ENCODE data around the gene NLE1.

NLE1 gene

GRCh38 chr17:35142467-35142796 is 329 bp upstream of the NLE1 start:
- DNase-seq (ENCODE audit: low spot score) = no peak
- Histone ChIP-seq H3K4me3 (ENCODE audit: severe bottlenecking) (peak overlapping the region; percentile 76), H3K9me3 (ENCODE audit: severe bottlenecking) (no peaks in the 10 kb centered on the region), H3K36me3 (ENCODE audit: low read depth) (peaks cover 34% of the 10 kb centered on the region), H3K27me3 (ENCODE audit: insufficient read depth, poor library complexity, severe bottlenecking) (no peaks in the 10 kb centered on the region), H3K4me1 (ENCODE audit: insufficient read depth, poor library complexity, severe bottlenecking) (peaks cover 4% of the 10 kb centered on the region), H3K27ac (ENCODE audit: poor library complexity, severe bottlenecking) (no peak overlapping the region)
- no peak for ATAC-seq (ENCODE audit: low read depth)
- TF ChIP-seq CTCF (IDR thresholded peaks at IDR 0.05; ENCODE audit: poor library complexity, severe bottlenecking) = peak; percentile 79

GRCh38 chr17:35138218-35138617 is 3.9 kb downstream of the NLE1 start:
- Histone ChIP-seq H3K4me1 (ENCODE audit: insufficient read depth, poor library complexity, severe bottlenecking) (peaks cover 4% of the 10 kb centered on the region), H3K36me3 (ENCODE audit: low read depth) (peaks cover 76% of the 10 kb centered on the region), H3K9me3 (ENCODE audit: severe bottlenecking) (no peaks in the 10 kb centered on the region), H3K4me3 (ENCODE audit: severe bottlenecking) (no peak overlapping the region), H3K27ac (ENCODE audit: poor library complexity, severe bottlenecking) (no peak overlapping the region), H3K27me3 (ENCODE audit: insufficient read depth, poor library complexity, severe bottlenecking) (no peaks in the 10 kb centered on the region)
- no peak for TF ChIP-seq CTCF (IDR thresholded peaks at IDR 0.05; ENCODE audit: poor library complexity, severe bottlenecking)
- DNase-seq (ENCODE audit: low spot score) (no peak), ATAC-seq (ENCODE audit: low read depth) (no peak)

- Histone ChIP-seq H3K27me3 (ENCODE audit: insufficient read depth, poor library complexity, severe bottlenecking) (no peaks in the 10 kb centered on the region), H3K4me3 (ENCODE audit: severe bottlenecking) (no peak overlapping the region), H3K27ac (ENCODE audit: poor library complexity, severe bottlenecking) (no peak overlapping the region), H3K9me3 (ENCODE audit: severe bottlenecking) (no peaks in the 10 kb centered on the region), H3K36me3 (ENCODE audit: low read depth) (peaks cover 84% of the 10 kb centered on the region), H3K4me1 (ENCODE audit: insufficient read depth, poor library complexity, severe bottlenecking) (no peaks in the 10 kb centered on the region)
- TF ChIP-seq CTCF (IDR thresholded peaks at IDR 0.05; ENCODE audit: poor library complexity, severe bottlenecking) = no peak
- DNase-seq (ENCODE audit: low spot score) (no peak), ATAC-seq (ENCODE audit: low read depth) (no peak)
Measured at GRCh38 chr17:35135322-35135721, 6.8 kb downstream of the NLE1 start.

- no peak for TF ChIP-seq CTCF (IDR thresholded peaks at IDR 0.05; ENCODE audit: poor library complexity, severe bottlenecking)
- ATAC-seq (ENCODE audit: low read depth) = no peak
- H3K36me3 ChIP-seq (ENCODE audit: low read depth) = peaks cover 65% of the 10 kb centered on the region
- no peak overlapping the region for H3K27ac ChIP-seq (ENCODE audit: poor library complexity, severe bottlenecking)
- no peak overlapping the region for H3K4me3 ChIP-seq (ENCODE audit: severe bottlenecking)
- H3K4me1 ChIP-seq (ENCODE audit: insufficient read depth, poor library complexity, severe bottlenecking) = no peaks in the 10 kb centered on the region
- no peak for DNase-seq (ENCODE audit: low spot score)
- no peaks in the 10 kb centered on the region for H3K27me3 ChIP-seq (ENCODE audit: insufficient read depth, poor library complexity, severe bottlenecking)
- no peaks in the 10 kb centered on the region for H3K9me3 ChIP-seq (ENCODE audit: severe bottlenecking)
Measured at GRCh38 chr17:35132816-35133550, 9.1 kb downstream of the NLE1 start.

- DNase-seq (ENCODE audit: low spot score) = no peak
- H3K27ac ChIP-seq (ENCODE audit: poor library complexity, severe bottlenecking) = no peak overlapping the region
- H3K4me1 ChIP-seq (ENCODE audit: insufficient read depth, poor library complexity, severe bottlenecking) = no peaks in the 10 kb centered on the region
- no peak overlapping the region for H3K4me3 ChIP-seq (ENCODE audit: severe bottlenecking)
- no peak for ATAC-seq (ENCODE audit: low read depth)
- TF ChIP-seq CTCF (IDR thresholded peaks at IDR 0.05; ENCODE audit: poor library complexity, severe bottlenecking) = no peak
- peaks cover 56% of the 10 kb centered on the region for H3K36me3 ChIP-seq (ENCODE audit: low read depth)
- no peaks in the 10 kb centered on the region for H3K27me3 ChIP-seq (ENCODE audit: insufficient read depth, poor library complexity, severe bottlenecking)
- no peaks in the 10 kb centered on the region for H3K9me3 ChIP-seq (ENCODE audit: severe bottlenecking)
Measured at GRCh38 chr17:35132099-35132498, 10.0 kb downstream of the NLE1 start.

Measured in RWPE2 (cell line).